ENCODE results near the gene LHPP.

The LHPP gene

GRCh38 chr10:124522933-124523871, 61.6 kb downstream of the LHPP start:
- no peak for DNase-seq

DNA sequence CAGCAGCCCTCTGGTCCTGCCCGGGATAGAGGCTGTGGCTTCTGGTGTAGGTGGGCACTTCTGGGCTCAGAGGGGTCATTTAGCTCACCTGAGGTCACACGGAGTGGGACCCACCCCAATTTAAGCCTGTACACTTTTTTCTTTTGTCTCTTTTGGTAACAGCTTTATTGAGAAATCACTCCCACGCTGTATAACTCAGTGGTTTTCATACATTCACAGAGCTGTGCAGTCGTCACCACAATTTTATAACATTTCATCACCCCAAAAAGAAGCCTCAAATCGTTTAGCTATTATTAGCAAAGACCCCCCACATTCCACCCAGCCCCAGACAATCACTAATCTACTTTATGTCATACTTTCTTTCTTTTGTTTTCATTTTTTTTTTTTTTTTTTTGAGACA, 62.3 kb downstream of the LHPP start:
- DNase-seq: no peak

DNA sequence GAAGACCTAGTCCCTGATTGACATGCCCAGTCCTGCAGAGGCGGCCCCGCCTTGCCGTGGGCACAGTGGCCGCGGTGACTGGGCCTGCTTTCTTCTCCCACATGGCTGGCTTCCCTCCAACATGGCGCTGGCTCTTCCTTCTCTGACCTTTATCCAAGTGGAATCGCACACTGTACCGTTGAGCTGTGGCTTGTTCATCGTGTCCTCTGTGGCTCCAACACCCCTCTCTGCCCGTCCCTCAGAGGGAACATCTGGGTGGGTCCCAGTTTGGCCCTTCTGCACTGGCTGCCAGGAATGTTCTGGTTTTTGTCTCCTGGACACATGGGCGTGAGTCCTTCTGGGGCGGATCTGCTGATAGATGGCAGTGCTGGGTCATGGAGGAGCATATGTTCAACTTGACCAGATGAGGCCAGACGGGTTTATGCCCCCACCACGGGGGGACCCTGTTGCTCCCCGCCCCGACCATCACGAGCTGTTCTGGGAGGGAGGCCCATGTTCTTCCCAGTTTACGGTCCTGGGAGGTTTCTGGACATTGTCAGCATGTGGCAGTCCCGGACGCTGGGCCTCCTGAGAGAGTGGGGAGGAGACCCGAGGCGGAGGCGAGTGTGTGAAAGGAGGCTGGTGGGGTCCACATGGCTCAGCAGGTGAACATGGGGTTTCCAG, 63.5 kb downstream of the LHPP start:
- no peak for DNase-seq

DNA sequence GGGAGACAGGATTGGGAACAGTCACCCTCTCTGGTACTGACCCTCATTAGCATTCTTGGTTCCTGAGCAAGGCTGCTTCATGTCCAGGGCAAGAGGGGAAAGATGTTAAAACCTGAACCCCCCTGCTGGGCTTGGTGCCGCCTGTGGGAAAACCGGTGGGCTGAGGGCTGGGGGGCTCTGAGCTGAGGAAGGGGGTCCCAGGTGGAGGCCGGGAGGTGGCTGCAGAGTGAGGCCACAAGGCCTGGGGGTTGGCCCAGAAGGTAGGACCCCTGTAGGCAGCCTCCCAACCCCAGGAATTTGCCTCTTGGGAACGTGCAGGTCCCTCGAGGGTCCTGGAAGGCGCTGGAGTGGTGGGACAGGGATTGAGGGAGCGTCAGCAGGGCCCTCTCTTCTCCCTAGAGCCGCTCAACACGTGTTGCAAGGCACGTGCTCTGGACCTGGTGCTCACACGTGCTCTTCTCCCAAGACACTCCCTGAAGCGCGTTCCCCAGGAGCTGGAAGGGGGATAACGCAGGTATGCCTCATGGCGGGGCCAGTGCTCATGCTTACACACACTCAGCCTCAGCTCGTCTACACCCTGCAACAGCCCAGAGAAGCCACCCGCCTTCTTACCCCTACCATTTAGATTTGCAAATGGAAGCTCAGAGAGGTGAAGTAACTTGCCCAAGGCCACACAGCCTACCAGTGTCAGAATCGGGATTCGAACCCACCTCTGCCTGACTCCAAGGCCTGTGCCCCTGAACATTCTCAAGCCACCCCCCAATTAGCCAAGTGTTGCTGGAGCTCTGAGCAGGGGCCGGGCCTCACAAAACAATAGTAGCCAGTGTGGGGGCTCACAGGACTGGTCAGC, 64.4 kb downstream of the LHPP start:
- no peak for DNase-seq

GRCh38 chr10:124526621-124527267, 65.1 kb downstream of the LHPP start:
- DNase-seq: no peak

GRCh38 chr10:124527874-124528395, 66.3 kb downstream of the LHPP start:
- DNase-seq: no peak

GRCh38 chr10:124529661-124530214, 68.1 kb downstream of the LHPP start:
- DNase-seq: no peak

GRCh38 chr10:124530215-124530665, 68.6 kb downstream of the LHPP start:
- peak; percentile 85 to 87 for DNase-seq

DNA sequence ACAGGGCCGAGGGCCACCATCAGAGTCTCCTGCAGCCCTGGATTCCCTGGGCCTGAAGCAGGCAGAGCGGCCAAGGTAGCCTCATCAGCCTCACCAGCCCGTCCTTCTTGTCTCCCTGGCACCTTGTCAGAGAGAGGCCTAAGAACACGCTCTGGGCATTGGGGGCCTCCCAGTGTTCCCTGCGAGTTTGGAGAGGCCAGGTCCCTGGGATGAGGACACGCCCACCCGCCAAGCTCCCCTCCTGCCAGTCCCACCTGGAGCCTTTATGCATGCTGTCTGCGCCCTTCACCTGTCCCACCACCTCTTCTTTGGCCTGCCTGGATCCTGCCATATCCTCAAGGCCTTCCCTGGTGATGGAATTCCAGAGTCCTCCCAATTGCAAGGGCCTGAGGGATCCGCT, 69.2 kb downstream of the LHPP start:
- no peak for DNase-seq

DNA sequence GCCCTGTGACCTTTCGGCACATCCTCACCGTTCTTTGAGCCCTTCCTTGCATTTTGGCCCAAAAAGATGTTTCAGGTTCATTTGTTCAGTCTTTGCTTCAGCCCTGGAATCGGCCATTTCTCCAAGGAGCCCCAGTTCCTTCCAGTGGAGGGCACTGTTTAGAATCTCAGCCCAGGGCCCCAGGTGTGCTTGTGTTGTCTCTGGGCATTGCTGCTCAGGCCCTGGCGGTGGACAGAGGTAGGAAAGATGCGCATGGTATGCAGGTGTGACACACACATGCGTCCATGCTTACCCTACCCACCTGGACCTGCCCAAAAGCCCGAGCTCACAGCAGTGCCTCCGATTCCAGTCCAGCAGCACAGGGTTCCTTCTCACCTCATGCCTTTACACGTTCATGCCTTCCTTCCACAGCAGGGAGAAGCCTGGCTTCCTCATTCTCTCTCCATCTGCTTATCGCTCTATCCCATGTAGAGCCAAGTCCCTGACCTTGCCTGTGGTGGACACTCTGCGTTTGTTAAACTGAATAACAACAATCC, 70.6 kb downstream of the LHPP start:
- no peak for DNase-seq

GRCh38 chr10:124532788-124533187, 71.2 kb downstream of the LHPP start:
- DNase-seq: no peak

DNA sequence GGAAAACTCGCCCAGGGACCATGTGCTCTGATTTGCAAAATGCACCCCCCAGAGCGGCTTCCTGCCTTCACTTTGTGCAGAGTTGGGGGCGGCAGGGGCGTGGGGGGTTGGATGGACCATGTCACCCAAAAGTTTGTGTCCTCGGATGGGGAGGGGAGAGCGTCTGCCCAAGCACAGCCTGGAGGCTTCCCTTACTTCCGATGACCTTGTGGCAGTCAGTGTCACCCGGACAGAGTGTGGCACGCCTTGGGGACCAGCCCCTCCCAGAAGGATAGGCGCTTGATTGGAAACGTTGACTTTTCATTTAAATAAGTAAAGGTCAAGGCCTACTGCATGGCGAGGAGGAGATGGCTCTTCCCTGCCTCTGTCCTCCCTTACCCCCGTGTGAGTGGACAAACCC, 71.6 kb downstream of the LHPP start:
- no peak for DNase-seq

GRCh38 chr10:124534231-124534798, 72.7 kb downstream of the LHPP start:
- no peak for DNase-seq

DNA sequence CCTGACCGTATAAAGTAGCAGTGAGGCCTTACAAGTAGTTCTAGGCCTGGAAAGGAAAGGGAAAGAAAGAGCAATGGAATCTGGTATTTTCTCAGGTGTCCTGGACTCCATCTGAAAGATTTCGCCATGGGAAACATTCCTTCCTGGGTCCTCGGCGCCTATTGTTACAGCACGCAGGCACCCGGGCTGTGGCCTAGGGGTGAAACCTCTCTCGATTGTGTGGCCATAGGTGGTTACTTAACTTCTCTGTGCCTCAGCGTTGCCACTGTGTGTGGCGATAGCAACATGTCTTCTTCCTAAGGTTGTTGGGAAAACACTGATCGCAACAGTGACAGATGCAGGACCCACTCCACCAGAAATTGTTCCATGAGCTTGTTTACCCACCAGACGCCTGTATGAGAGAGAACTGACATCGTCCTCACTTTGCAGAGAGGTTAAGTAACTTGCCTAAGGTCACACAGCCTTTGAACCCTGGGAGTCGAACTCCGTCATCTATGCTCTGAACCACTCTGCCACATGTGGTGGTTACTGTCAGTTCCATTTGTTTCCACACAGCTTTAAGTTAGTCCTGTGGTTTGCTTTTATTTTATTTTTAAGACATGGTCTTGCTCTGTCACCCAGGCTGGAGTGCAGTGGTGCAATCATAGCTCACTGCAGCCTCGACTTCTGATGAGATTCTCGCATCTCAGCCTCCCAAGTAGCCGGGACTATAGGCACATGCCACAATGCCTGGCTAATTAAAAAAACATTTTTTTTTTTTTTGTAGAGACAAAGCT, 73.4 kb downstream of the LHPP start:
- no peak for DNase-seq

DNA sequence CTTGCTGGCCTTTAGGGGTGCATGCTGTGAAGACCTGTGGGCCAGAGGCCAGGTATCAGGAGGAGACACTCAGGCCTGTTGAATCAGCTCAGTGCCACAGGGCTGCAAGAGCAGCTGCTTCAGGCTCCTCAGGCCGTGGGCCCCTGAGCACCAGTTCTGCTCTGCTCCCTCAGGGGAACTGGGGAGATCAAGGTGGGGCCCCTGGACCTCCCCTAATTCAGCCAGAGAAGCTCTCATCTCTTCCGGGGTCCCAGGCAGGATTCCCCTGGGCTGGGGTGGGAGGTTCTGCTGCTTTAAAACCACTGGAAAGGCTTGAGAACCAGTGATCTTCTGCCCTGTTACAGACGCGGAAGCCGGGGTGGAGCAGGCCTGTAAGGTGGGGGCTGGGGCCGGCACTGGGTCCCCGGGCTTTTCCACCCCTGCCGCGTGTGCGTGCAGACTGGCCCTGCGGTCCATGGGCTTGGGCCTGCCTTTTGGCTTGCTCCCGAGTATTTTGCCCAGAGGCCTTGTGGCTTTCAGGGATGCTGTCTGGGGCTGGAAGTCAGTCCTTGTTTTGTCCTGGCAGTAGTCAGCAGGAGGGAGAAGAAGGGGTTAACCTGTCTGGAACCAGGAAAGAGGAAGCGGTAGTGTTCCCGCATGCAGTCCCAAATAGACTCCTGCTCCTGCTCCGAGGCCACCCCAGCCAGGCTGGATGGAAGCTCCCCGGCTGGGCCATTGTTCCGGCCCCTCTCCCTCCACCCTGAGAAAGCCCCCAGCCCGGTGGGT, 74.3 kb downstream of the LHPP start:
- DNase-seq: no peak

DNA sequence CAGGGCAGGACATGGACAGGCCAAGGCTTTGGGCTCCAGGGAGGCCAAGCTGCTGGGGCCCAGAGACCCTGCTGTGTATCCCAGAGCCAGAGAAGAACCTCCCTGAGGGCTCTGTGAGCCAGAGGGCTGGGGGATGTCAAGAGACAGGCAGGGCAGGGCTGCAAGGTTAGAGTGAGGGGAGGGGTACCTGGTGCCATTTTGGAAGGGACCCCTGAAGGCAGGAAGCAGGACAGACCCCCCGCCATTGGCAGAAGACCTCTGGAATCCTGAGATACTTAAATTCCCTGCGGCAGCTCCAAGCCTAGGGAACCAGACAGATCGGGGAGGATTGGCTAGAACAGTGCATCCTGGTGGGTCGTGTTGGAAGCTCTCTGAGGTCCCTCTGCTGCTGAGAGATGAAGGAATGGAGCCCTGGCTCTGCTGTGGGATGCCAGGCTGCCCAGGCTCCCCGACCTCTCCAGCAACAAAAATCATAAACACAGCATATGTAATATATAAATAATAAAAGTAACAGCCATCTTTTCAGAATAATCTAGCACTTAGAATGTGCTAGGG, 75.0 kb downstream of the LHPP start:
- DNase-seq: no peak

DNA sequence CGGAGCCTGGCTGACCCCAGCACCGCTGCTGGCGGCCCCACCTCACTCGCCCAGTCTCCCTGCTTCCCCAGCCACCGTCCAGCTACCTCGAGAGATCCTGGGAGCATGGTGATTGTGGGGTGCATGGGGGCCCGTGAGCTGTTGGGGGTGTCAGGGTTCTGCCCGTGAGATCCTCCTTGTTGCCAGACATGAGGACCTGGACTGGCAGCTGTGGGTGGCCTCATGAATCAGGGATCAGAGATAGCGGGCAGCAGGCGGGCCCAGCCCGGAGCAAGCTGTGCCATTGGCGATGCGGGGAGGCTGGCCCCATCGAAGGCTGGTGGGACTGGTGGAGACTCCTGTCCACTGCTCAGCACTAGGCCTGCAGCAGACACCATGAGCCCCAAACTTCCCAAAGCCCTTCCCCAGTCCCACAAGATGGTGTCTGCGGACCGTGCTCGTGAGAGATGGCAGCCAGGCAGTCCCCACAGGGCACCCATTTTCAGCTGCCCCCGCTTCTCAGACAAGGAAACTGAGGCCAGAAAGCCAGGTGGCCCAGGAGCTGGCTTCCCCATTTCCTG, 75.6 kb downstream of the LHPP start:
- DNase-seq: no peak

GRCh38 chr10:124537891-124538290, 76.3 kb downstream of the LHPP start:
- DNase-seq: no peak

- no peak for DNase-seq
These were observed 77.1 kb downstream of the LHPP start for GRCh38 chr10:124538706-124539105.

All from stimulated activated CD4-positive, alpha-beta T cell treated with anti-CD3 and anti-CD28 coated beads, Interleukin-2, amount 100 ng/mL, for 48 hours (primary cell).